OCI-LY3 (cell line): ENCODE data around the gene TENM4.

Source experiments
- H2AFZ ChIP-seq: fragments of 200-600, 300-600 bp; shearing (Covaris generic); 2 replicates; pipeline ENCODE4 v1.6.0; 2014; ENCODE audit warnings: antibody characterized with exemption, low read depth, low read length
- H3K27ac ChIP-seq: fragments of 200-600, 300-600 bp; sonication (generic); 2 replicates; pipeline ENCODE4 v1.5.1; 2014; ENCODE audit warnings: mild to moderate bottlenecking, low read length, moderate library complexity, mixed read lengths
- H3K27me3 ChIP-seq: fragments of 200-600, 300-600 bp; sonication (generic); 2 replicates; pipeline ENCODE4 v1.6.1; 2014; ENCODE audit warnings: low read depth, low read length, mixed read lengths
- H3K36me3 ChIP-seq: fragments of 200-600, 300-600 bp; sonication (generic); replicated peaks from 2 replicates; pipeline ENCODE3; 2014; ENCODE audit warnings: low read depth, low read length, mixed read lengths
- H3K4me1 ChIP-seq: fragments of 300-600, 200-600 bp; sonication (generic); 2 replicates; pipeline ENCODE4 v1.6.1; 2014; ENCODE audit warnings: low read length, mixed read lengths
- H3K4me2 ChIP-seq: fragments of 200-600, 300-600 bp; sonication (generic); 2 replicates; pipeline ENCODE4 v1.6.1; 2014; ENCODE audit warnings: low read length, mixed read lengths
- H3K4me3 ChIP-seq: fragments of 300-600, 200-600 bp; sonication (generic); 2 replicates; pipeline ENCODE4 v1.5.1; 2014; ENCODE audit warnings: antibody characterized with exemption, mild to moderate bottlenecking, low read length, moderate library complexity
- H3K79me2 ChIP-seq: fragments of 300-600, 200-600 bp; shearing (Covaris generic); 2 replicates; pipeline ENCODE4 v1.6.1; 2014; ENCODE audit warnings: mild to moderate bottlenecking, low read length, mixed read lengths
- H3K9ac ChIP-seq: fragments of 300-600, 200-600 bp; shearing (Covaris generic); 2 replicates; pipeline ENCODE4 v1.6.0; 2014; ENCODE audit warnings: mild to moderate bottlenecking, low read length, moderate library complexity
- H3K9me3 ChIP-seq: fragments of 200-600, 300-600 bp; shearing (Covaris generic); 2 replicates; pipeline ENCODE4 v1.6.1; 2014; ENCODE audit warnings: low read length, mixed read lengths; ENCODE audit not compliant: insufficient read depth
- H4K20me1 ChIP-seq: fragments of 200-600, 300-600 bp; sonication (generic); 2 replicates; pipeline ENCODE4 v1.6.1; 2016; ENCODE audit warnings: low read length, mixed read lengths; ENCODE audit not compliant: insufficient read depth
- EZH2phosphoT487 ChIP-seq: fragments of 200-600 bp; shearing (Covaris generic); IDR thresholded peaks from 2 replicates; pipeline ENCODE4 v1.6.1; 2018; ENCODE audit warnings: antibody characterized with exemption, mixed run types, low read depth
- TF ChIP-seq, protein P1 (sequence below): fragments of 200-600, 300-600 bp; sonication (generic); IDR thresholded peaks from 2 replicates; pipeline ENCODE4 v1.5.1; 2014; ENCODE audit warnings: antibody characterized with exemption, low read length, low read depth

The TENM4 gene

GRCh38 chr11:78764946-78765345, 675.9 kb downstream of the TENM4 start:
- H4K20me1 ChIP-seq, result no peaks in the 10 kb centered on the region
- no peak overlapping the region for H3K4me2 ChIP-seq
- no peaks in the 10 kb centered on the region for H3K79me2 ChIP-seq
- no peak overlapping the region for H2AFZ ChIP-seq
- H3K4me3 ChIP-seq, result no peak overlapping the region
- H3K27ac ChIP-seq, result no peak overlapping the region
- no peak for TF ChIP-seq EZH2phosphoT487
- TF ChIP-seq, protein P1, sequence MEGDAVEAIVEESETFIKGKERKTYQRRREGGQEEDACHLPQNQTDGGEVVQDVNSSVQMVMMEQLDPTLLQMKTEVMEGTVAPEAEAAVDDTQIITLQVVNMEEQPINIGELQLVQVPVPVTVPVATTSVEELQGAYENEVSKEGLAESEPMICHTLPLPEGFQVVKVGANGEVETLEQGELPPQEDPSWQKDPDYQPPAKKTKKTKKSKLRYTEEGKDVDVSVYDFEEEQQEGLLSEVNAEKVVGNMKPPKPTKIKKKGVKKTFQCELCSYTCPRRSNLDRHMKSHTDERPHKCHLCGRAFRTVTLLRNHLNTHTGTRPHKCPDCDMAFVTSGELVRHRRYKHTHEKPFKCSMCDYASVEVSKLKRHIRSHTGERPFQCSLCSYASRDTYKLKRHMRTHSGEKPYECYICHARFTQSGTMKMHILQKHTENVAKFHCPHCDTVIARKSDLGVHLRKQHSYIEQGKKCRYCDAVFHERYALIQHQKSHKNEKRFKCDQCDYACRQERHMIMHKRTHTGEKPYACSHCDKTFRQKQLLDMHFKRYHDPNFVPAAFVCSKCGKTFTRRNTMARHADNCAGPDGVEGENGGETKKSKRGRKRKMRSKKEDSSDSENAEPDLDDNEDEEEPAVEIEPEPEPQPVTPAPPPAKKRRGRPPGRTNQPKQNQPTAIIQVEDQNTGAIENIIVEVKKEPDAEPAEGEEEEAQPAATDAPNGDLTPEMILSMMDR, result no peak
- no peak overlapping the region for H3K9ac ChIP-seq
- H3K36me3 ChIP-seq, result no peaks in the 10 kb centered on the region
- no peaks in the 10 kb centered on the region for H3K9me3 ChIP-seq
- H3K27me3 ChIP-seq, result no peaks in the 10 kb centered on the region
- no peaks in the 10 kb centered on the region for H3K4me1 ChIP-seq

DNA sequence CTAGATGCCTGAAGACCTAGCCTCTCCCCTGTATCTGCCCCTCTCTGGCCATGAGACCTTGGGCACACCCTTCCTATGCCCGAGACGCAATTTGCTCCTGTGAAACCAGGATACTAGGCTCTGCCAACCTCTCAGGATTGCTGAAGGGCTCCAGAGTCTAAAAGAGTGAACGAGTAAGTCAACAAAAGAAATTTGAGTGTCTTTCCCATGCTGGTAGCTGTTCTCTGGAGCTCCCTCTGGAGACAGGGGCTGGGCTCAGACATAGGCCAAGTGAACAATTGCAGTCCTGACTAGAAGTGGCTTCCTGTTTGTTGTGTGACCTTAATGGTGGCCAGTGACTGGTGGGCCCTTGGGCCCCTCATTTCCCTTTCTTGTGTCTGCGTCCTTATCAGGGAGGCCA, 677.2 kb downstream of the TENM4 start:
- no peaks in the 10 kb centered on the region for H4K20me1 ChIP-seq
- H3K27ac ChIP-seq, result no peak overlapping the region
- no peak overlapping the region for H2AFZ ChIP-seq
- no peak overlapping the region for H3K4me2 ChIP-seq
- no peaks in the 10 kb centered on the region for H3K36me3 ChIP-seq
- H3K4me1 ChIP-seq, result no peaks in the 10 kb centered on the region
- no peak overlapping the region for H3K9ac ChIP-seq
- TF ChIP-seq, protein P1, result no peak
- TF ChIP-seq EZH2phosphoT487, result no peak
- no peaks in the 10 kb centered on the region for H3K9me3 ChIP-seq
- no peak overlapping the region for H3K4me3 ChIP-seq
- H3K27me3 ChIP-seq, result no peaks in the 10 kb centered on the region
- H3K79me2 ChIP-seq, result no peaks in the 10 kb centered on the region

- Histone ChIP-seq H3K4me2 (no peak overlapping the region), H3K27ac (no peak overlapping the region), H3K9me3 (no peaks in the 10 kb centered on the region), H3K4me1 (no peaks in the 10 kb centered on the region), H2AFZ (no peak overlapping the region), H3K36me3 (no peaks in the 10 kb centered on the region), H3K27me3 (no peaks in the 10 kb centered on the region), H4K20me1 (no peaks in the 10 kb centered on the region), H3K4me3 (no peak overlapping the region), H3K79me2 (no peaks in the 10 kb centered on the region), H3K9ac (no peak overlapping the region)
- TF ChIP-seq EZH2phosphoT487, result no peak
- TF ChIP-seq, protein P1, result no peak
Observed at GRCh38 chr11:78762105-78762504, 678.7 kb downstream of the TENM4 start.

GRCh38 chr11:78759071-78759470, 681.8 kb downstream of the TENM4 start:
- Histone ChIP-seq H3K9me3 (no peaks in the 10 kb centered on the region), H3K79me2 (no peaks in the 10 kb centered on the region), H3K27ac (no peak overlapping the region), H3K4me1 (no peaks in the 10 kb centered on the region), H4K20me1 (no peaks in the 10 kb centered on the region), H3K27me3 (no peaks in the 10 kb centered on the region), H2AFZ (no peak overlapping the region), H3K36me3 (no peaks in the 10 kb centered on the region), H3K4me2 (no peak overlapping the region), H3K4me3 (no peak overlapping the region), H3K9ac (no peak overlapping the region)
- TF ChIP-seq EZH2phosphoT487, result no peak
- TF ChIP-seq, protein P1, result no peak
